Tibial nerve (tissue), 4 donors: Measurements from ENCODE around the gene DLK2. TPM values are rescaled to one million over a fixed set of nuclear protein-coding genes. Genes with fewer than 3 reads are reported as not detected.

Source experiments
- DNase-seq, 2 donors: peaks; one replicate each; pipeline ENCODE4 v3.0.0-alpha.2; 2019; ENCODE audit warnings: low spot score in 2 of 2
- H3K27ac ChIP-seq, 4 donors: fragments of 200-600 bp; sonication (generic) in 3 of 4; one replicate each; pipeline ENCODE4 v1.5.1; 2017 to 2019; ENCODE audit warnings: mild to moderate bottlenecking in 1 of 4
- H3K27me3 ChIP-seq, 2 donors: fragments of 200-600 bp; sonication (generic) in 1 of 2; one replicate each; pipeline versions ENCODE4 v1.5.1 to v1.6.0; 2017 to 2019
- H3K36me3 ChIP-seq, 3 donors: fragments of 200-600 bp; sonication (generic); one replicate each; pipeline ENCODE4 v1.5.1; 2018 to 2019
- H3K4me1 ChIP-seq, 4 donors: fragments of 200-600 bp; sonication (generic) in 3 of 4; one replicate each; pipeline ENCODE4 v1.5.1; 2017 to 2019
- H3K4me3 ChIP-seq, 4 donors: fragments of 200-600 bp; sonication (generic) in 3 of 4; one replicate each; pipeline ENCODE4 v1.5.1; 2017 to 2019; ENCODE audit warnings: mild to moderate bottlenecking in 1 of 4, moderate library complexity in 1 of 4
- H3K9me3 ChIP-seq, 4 donors: fragments of 200-600 bp; sonication (generic) in 3 of 4; one replicate each; pipeline ENCODE4 v1.5.1; 2017 to 2019
- EP300 ChIP-seq, 2 donors: sonication (generic); formaldehyde crosslinking; IDR thresholded peaks; one replicate each; pipeline ENCODE4 v1.6.1; 2017; ENCODE audit warnings: antibody characterized with exemption in 2 of 2, mild to moderate bottlenecking in 1 of 2
- POLR2A ChIP-seq, 2 donors: fragments of 450-650 bp; IDR thresholded peaks; one replicate each; pipeline ENCODE4 v1.6.1; 2017; ENCODE audit warnings: antibody characterized with exemption in 2 of 2, mild to moderate bottlenecking in 2 of 2, moderate library complexity in 2 of 2
- whole genome bisulfite sequencing, 2 donors: methylation state at CpG; one replicate each; pipeline ENCODE4 v1.1.5; 2018; 5-methylcytosine and 5-hydroxymethylcytosine counted together
- total RNA-seq, 4 donors: library from RNA; depleted of rRNA; stranded (reverse); fragments of >200 nt; gene quantifications; one replicate each; pipeline ENCODE4 v1.1.0, GENCODE V29; 2016
- TF ChIP-seq, protein P1 (sequence below), 5 experiments: fragments of 200-600 bp in 3 of 5; fragments of 450-650 bp in 2 of 5; sonication (generic) in 3 of 5; IDR thresholded peaks; one replicate each; pipeline ENCODE4 v1.5.1; 2016 to 2019; ENCODE audit warnings: antibody characterized with exemption in 5 of 5, mild to moderate bottlenecking in 3 of 5, moderate library complexity in 2 of 5

DLK2 gene
- total RNA-seq, 4 donors from 2014 or later: 1.0 to 3.5 TPM; not detected in 2

DNA sequence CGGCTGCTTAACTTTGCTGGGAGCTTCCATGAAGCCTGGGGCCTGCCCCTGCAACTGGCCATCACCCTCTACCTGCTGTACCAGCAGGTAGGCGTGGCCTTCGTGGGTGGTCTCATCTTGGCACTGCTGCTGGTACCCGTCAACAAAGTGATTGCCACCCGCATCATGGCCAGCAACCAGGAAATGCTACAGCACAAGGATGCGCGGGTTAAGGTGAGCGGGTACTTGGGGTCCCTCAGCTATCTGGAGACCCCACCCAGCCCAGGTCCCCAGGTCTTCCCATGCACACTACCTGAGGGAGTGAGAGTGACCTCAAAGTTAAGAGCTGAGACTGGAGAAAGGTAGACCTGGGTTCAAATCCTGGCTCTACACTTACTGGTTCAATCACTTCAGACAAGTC is 22.2 kb downstream of the DLK2 start:
- Histone ChIP-seq H3K36me3 (peaks cover 0 to 35% (median 0%) of the 10 kb centered on the region in 3 donors), H3K27me3 (no peaks in the 10 kb centered on the region), H3K27ac (no peak overlapping the region), H3K9me3 (no peaks in the 10 kb centered on the region), H3K4me3 (no peak overlapping the region), H3K4me1 (peaks cover 0 to 47% (median 28%) of the 10 kb centered on the region in 4 donors)
- WGBS, 2 donors: 69 to 86% methylated on average over 5 to 6 of the region's 8 CpGs
- DNase-seq: no peak
- no peak for TF ChIP-seq POLR2A (IDR thresholded peaks at IDR 0.05)
- TF ChIP-seq, protein P1, sequence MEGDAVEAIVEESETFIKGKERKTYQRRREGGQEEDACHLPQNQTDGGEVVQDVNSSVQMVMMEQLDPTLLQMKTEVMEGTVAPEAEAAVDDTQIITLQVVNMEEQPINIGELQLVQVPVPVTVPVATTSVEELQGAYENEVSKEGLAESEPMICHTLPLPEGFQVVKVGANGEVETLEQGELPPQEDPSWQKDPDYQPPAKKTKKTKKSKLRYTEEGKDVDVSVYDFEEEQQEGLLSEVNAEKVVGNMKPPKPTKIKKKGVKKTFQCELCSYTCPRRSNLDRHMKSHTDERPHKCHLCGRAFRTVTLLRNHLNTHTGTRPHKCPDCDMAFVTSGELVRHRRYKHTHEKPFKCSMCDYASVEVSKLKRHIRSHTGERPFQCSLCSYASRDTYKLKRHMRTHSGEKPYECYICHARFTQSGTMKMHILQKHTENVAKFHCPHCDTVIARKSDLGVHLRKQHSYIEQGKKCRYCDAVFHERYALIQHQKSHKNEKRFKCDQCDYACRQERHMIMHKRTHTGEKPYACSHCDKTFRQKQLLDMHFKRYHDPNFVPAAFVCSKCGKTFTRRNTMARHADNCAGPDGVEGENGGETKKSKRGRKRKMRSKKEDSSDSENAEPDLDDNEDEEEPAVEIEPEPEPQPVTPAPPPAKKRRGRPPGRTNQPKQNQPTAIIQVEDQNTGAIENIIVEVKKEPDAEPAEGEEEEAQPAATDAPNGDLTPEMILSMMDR (IDR thresholded peaks at IDR 0.05): no peak
- no peak for TF ChIP-seq EP300 (IDR thresholded peaks at IDR 0.05)

DNA sequence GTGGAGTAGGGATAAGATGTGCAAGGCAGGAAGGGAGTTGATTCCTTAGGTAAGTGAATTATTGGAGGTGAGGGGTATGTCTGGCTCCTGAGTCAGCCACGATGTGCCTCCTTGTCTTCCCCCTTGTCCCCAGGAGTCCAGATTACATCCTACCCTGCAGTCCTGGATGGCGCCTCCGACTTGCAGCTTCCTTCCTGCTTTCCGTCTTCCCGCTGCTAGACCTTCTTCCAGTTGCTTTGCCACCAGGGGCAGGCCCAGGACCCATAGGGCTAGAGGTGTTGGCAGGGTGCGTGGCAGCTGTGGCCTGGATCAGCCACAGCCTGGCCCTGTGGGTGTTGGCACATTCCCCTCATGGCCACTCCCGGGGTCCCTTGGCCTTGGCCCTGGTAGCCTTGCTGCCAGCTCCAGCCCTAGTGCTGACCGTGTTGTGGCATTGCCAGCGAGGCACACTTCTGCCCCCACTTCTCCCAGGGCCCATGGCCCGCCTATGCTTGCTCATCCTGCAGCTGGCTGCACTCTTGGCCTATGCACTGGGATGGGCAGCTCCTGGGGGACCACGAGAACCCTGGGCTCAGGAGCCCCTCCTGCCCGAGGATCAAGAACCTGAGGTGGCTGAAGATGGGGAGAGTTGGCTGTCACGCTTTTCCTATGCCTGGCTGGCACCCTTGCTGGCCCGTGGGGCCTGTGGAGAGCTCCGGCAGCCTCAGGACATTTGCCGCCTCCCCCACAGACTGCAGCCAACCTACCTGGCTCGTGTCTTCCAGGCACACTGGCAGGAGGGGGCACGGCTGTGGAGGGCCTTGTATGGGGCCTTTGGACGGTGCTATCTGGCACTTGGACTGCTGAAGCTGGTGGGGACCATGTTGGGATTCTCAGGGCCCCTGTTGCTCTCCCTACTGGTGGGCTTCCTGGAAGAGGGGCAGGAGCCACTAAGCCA is 23.1 kb downstream of the DLK2 start:
- 93 to 95% methylated on average over 15 to 17 of the region's 19 CpGs for WGBS, 2 donors
- no peak for TF ChIP-seq EP300 (IDR thresholded peaks at IDR 0.05)
- TF ChIP-seq, protein P1 (IDR thresholded peaks at IDR 0.05): no peak
- peaks cover 0 to 39% (median 27%) of the 10 kb centered on the region in 4 donors for H3K4me1 ChIP-seq
- no peak overlapping the region for H3K27ac ChIP-seq
- no peak for DNase-seq
- no peaks in the 10 kb centered on the region for H3K9me3 ChIP-seq
- peaks cover 0 to 31% (median 0%) of the 10 kb centered on the region in 3 donors for H3K36me3 ChIP-seq
- H3K4me3 ChIP-seq: no peak overlapping the region
- H3K27me3 ChIP-seq: no peaks in the 10 kb centered on the region

DNA sequence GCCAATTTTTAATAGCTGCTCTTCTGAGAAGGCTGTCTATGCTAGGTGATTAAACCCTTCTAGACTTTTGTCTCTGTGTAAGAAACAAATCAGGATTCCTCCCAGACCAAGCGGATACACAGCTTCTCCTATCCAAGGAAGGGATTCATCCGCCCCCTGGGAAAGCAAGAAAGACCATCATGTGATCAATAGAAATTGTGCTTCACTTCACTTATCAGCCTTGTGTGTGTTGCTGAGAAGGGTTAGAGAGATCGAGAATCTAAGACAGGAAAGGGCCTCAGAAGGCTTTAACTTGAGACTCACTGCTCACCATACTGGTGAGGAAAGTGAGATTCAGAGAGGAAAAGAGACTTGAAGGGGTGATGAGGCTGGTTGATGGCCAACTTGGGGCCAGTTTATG is 26.5 kb downstream of the DLK2 start:
- peaks cover 0 to 22% (median 15%) of the 10 kb centered on the region in 4 donors for H3K4me1 ChIP-seq
- H3K27ac ChIP-seq: peak overlapping the region in 1 of 4 donors; percentile 81
- no peaks in the 10 kb centered on the region for H3K9me3 ChIP-seq
- no peaks in the 10 kb centered on the region for H3K27me3 ChIP-seq
- TF ChIP-seq POLR2A (IDR thresholded peaks at IDR 0.05): no peak
- no peak for TF ChIP-seq EP300 (IDR thresholded peaks at IDR 0.05)
- TF ChIP-seq, protein P1 (IDR thresholded peaks at IDR 0.05): no peak
- peaks cover 0 to 27% (median 0%) of the 10 kb centered on the region in 3 donors for H3K36me3 ChIP-seq
- no peak for DNase-seq
- 88 to 91% methylated on average over 3 of the region's 3 CpGs for WGBS, 2 donors
- peak overlapping the region in 2 of 4 donors; percentile 66 to 78 for H3K4me3 ChIP-seq

DNA sequence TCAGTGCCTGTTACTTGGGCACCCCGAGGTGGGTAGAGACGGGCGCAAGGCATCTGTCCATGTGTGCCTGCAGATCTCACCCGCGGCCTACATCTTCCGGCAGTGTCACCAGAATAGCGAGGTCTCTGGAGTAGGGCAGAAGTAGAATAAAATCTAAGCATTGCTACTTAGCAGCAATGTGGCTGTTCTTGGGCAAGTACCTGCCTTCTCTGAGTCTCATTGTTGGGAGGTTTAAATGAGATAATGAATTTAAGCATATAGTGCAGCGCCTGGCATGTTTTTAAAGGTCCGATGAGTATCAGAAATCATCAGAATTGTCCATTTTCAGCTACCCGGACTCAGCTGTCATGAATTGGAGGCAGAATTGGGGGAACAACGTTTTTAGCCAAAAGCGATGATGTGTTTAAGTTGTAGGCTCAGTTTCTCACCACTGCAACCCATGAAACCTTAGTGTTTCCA is 27.2 kb downstream of the DLK2 start:
- no peaks in the 10 kb centered on the region for H3K27me3 ChIP-seq
- no peaks in the 10 kb centered on the region for H3K9me3 ChIP-seq
- peak overlapping the region; percentile 79 to 82 (median 81) for H3K27ac ChIP-seq
- TF ChIP-seq POLR2A (IDR thresholded peaks at IDR 0.05) (no peak), EP300 (IDR thresholded peaks at IDR 0.05) (no peak)
- TF ChIP-seq, protein P1 (IDR thresholded peaks at IDR 0.05): no peak
- 16 to 21% methylated on average over 12 of the region's 12 CpGs for WGBS, 2 donors
- peaks cover 0 to 20% (median 0%) of the 10 kb centered on the region in 3 donors for H3K36me3 ChIP-seq
- no peak for DNase-seq
- H3K4me3 ChIP-seq: peak overlapping the region; percentile 63 to 78 (median 69)
- peaks cover 0 to 22% (median 15%) of the 10 kb centered on the region in 4 donors for H3K4me1 ChIP-seq
